GM12878 (cell line): ENCODE results near the gene TRPC6. TPM values are rescaled to one million over a fixed set of nuclear protein-coding genes. Genes with fewer than 3 reads are reported as not detected.

Source experiments
- CHD2 ChIP-seq: IDR thresholded peaks from 2 replicates; pipeline ENCODE4 v1.6.1; 2011; ENCODE audit warnings: low read depth, low read length, improper control_type of control experiment, borderline replicate concordance
- EGR1 ChIP-seq, 2 experiments: IDR thresholded peaks; 1 replicate in 1 of 2; 2 replicates in 1 of 2; pipeline ENCODE4 v1.6.1; 2011 to 2012; ENCODE audit warnings: low read depth in 2 of 2, low read length in 2 of 2, borderline replicate concordance in 1 of 2, mild to moderate bottlenecking in 1 of 2, moderate library complexity in 1 of 2
- MTA3 ChIP-seq: IDR thresholded peaks from 2 replicates; pipeline ENCODE4 v1.6.1; 2012; ENCODE audit warnings: low read length, inconsistent platforms, borderline replicate concordance
- NR2C2 ChIP-seq: IDR thresholded peaks from 2 replicates; pipeline ENCODE4 v1.6.1; 2011; ENCODE audit warnings: borderline replicate concordance, low read depth; ENCODE audit not compliant: control insufficient read depth, insufficient read length
- POU2F2 ChIP-seq: IDR thresholded peaks from 3 replicates; pipeline ENCODE4 v1.6.1; 2011; ENCODE audit warnings: low read depth, mild to moderate bottlenecking, low read length, borderline replicate concordance
- RCOR1 ChIP-seq: conservative IDR thresholded peaks from 2 replicates; pipeline ENCODE4 v1.6.1; 2012; ENCODE audit warnings: low read depth, low read length, improper control_type of control experiment
- TCF12 ChIP-seq: IDR thresholded peaks from 2 replicates; pipeline ENCODE4 v1.6.1; 2011; ENCODE audit warnings: low read depth, mild to moderate bottlenecking, low read length
- polyA plus RNA-seq, 11 experiments: library from polyadenylated mRNA; depleted of rRNA in 4 of 11; unstranded in 6 of 11; stranded (reverse) in 5 of 11; fragments of >200 nt; fragmentation: Nextera tagmentation in 4 of 11; fragmentation: Illumina TruSeq in 1 of 11; extraction: Ambion mirVana in 4 of 11; extraction: Trizol in 1 of 11; gene quantifications; 1 replicate in 1 of 11; 2 replicates in 10 of 11; pipeline versions ENCODE4 v1.2.1 to v1.2.3, GENCODE V29; 2011 to 2016; ENCODE audit warnings: inconsistent platforms in 2 of 11, missing spikeins in 2 of 11, low read depth in 1 of 11
- total RNA-seq, 4 experiments: library from RNA; depleted of rRNA in 3 of 4; stranded (reverse); fragments of >200 nt in 3 of 4; fragmentation: Illumina TruSeq in 1 of 4; extraction: Trizol in 1 of 4; gene quantifications; 2 replicates each; pipeline versions ENCODE4 v1.2.1 to v1.2.3, GENCODE V29; 2013 to 2021
- TF ChIP-seq, protein P1 (sequence below): fragments of 450-650 bp; IDR thresholded peaks from 2 replicates; pipeline ENCODE4 v1.6.1; 2017; ENCODE audit warnings: mild to moderate bottlenecking, moderate library complexity
- TF ChIP-seq, protein P2 (sequence below), 3 experiments: IDR thresholded peaks in 2 of 3; conservative IDR thresholded peaks in 1 of 3; 2 replicates each; pipeline ENCODE4 v1.5.1; 2011; ENCODE audit warnings: low read depth in 3 of 3, low read length in 3 of 3, mild to moderate bottlenecking in 3 of 3, control low read depth in 2 of 3, moderate library complexity in 2 of 3, inconsistent platforms in 1 of 3, mixed read lengths in 1 of 3; ENCODE audit not compliant: control insufficient read depth in 2 of 3, insufficient read depth in 1 of 3; ENCODE audit errors: extremely low read depth in 1 of 3
- TF ChIP-seq, protein P3 (sequence below): IDR thresholded peaks from 2 replicates; pipeline ENCODE4 v1.6.1; 2011; ENCODE audit warnings: mild to moderate bottlenecking, low read depth, low read length, moderate library complexity; ENCODE audit not compliant: insufficient replicate concordance
- TF ChIP-seq, protein P4 (sequence below): fragments of 450-650 bp; IDR thresholded peaks from 2 replicates; pipeline ENCODE4 v1.6.1; 2018; ENCODE audit warnings: borderline replicate concordance, mild to moderate bottlenecking; ENCODE audit not compliant: partially characterized antibody
- TF ChIP-seq, protein P5 (sequence below): IDR thresholded peaks from 2 replicates; pipeline ENCODE4 v1.6.1; 2011; ENCODE audit warnings: low read depth, low read length, improper control_type of control experiment, borderline replicate concordance
- TF ChIP-seq, protein P6 (sequence below): IDR thresholded peaks from 2 replicates; pipeline ENCODE4 v1.6.1; 2011; ENCODE audit warnings: low read depth, mild to moderate bottlenecking, low read length, moderate library complexity, borderline replicate concordance; ENCODE audit errors: extremely low read depth

TRPC6 gene
- total and polyA plus RNA-seq, 10 of the 15 experiments (the other 5 are each of a cell fraction or from before 2014, with no cell fraction given) = not detected

DNA sequence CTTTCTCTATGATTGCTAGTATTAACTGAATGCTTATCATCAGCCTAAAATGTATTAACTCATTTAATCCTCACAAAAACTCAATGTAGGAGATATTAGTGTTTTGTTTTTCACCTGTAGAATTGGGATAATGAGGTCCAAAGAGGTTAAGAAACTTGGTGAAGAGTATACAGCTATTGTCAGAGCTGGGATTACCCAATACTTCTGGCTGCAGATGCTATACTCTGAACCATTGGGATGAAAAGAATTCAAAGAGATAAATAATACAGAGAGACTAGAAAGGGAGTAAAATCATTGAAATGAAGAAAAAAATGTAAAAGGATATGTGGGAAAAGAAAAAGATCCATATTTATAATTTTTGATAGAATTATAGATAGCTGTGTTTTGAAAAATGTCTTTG is 137.1 kb downstream of the TRPC6 start (continued):
- TF ChIP-seq, protein P1, sequence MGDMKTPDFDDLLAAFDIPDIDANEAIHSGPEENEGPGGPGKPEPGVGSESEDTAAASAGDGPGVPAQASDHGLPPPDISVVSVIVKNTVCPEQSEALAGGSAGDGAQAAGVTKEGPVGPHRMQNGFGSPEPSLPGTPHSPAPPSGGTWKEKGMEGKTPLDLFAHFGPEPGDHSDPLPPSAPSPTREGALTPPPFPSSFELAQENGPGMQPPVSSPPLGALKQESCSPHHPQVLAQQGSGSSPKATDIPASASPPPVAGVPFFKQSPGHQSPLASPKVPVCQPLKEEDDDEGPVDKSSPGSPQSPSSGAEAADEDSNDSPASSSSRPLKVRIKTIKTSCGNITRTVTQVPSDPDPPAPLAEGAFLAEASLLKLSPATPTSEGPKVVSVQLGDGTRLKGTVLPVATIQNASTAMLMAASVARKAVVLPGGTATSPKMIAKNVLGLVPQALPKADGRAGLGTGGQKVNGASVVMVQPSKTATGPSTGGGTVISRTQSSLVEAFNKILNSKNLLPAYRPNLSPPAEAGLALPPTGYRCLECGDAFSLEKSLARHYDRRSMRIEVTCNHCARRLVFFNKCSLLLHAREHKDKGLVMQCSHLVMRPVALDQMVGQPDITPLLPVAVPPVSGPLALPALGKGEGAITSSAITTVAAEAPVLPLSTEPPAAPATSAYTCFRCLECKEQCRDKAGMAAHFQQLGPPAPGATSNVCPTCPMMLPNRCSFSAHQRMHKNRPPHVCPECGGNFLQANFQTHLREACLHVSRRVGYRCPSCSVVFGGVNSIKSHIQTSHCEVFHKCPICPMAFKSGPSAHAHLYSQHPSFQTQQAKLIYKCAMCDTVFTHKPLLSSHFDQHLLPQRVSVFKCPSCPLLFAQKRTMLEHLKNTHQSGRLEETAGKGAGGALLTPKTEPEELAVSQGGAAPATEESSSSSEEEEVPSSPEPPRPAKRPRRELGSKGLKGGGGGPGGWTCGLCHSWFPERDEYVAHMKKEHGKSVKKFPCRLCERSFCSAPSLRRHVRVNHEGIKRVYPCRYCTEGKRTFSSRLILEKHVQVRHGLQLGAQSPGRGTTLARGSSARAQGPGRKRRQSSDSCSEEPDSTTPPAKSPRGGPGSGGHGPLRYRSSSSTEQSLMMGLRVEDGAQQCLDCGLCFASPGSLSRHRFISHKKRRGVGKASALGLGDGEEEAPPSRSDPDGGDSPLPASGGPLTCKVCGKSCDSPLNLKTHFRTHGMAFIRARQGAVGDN = no peak
- TF ChIP-seq CHD2 (no peak), MTA3 (no peak), POU2F2 (no peak), RCOR1 (no peak), EGR1 (IDR thresholded peaks at IDR 0.05; ENCODE audit: borderline replicate concordance in 1 of 2, low read depth in 2 of 2, low read length in 2 of 2) (no peak), TCF12 (no peak), NR2C2 (no peak)
- TF ChIP-seq, protein P2, sequence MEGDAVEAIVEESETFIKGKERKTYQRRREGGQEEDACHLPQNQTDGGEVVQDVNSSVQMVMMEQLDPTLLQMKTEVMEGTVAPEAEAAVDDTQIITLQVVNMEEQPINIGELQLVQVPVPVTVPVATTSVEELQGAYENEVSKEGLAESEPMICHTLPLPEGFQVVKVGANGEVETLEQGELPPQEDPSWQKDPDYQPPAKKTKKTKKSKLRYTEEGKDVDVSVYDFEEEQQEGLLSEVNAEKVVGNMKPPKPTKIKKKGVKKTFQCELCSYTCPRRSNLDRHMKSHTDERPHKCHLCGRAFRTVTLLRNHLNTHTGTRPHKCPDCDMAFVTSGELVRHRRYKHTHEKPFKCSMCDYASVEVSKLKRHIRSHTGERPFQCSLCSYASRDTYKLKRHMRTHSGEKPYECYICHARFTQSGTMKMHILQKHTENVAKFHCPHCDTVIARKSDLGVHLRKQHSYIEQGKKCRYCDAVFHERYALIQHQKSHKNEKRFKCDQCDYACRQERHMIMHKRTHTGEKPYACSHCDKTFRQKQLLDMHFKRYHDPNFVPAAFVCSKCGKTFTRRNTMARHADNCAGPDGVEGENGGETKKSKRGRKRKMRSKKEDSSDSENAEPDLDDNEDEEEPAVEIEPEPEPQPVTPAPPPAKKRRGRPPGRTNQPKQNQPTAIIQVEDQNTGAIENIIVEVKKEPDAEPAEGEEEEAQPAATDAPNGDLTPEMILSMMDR (IDR thresholded peaks at IDR 0.05 in 2 of 3, conservative IDR thresholded peaks at IDR 0.05 in 1 of 3; ENCODE audit: control insufficient read depth in 2 of 3, extremely low read depth in 1 of 3, insufficient read depth in 1 of 3, low read depth in 3 of 3, low read length in 3 of 3) = no peak
- TF ChIP-seq, protein P3, sequence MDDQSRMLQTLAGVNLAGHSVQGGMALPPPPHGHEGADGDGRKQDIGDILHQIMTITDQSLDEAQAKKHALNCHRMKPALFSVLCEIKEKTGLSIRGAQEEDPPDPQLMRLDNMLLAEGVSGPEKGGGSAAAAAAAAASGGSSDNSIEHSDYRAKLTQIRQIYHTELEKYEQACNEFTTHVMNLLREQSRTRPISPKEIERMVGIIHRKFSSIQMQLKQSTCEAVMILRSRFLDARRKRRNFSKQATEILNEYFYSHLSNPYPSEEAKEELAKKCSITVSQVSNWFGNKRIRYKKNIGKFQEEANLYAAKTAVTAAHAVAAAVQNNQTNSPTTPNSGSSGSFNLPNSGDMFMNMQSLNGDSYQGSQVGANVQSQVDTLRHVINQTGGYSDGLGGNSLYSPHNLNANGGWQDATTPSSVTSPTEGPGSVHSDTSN = no peak
- TF ChIP-seq, protein P4, sequence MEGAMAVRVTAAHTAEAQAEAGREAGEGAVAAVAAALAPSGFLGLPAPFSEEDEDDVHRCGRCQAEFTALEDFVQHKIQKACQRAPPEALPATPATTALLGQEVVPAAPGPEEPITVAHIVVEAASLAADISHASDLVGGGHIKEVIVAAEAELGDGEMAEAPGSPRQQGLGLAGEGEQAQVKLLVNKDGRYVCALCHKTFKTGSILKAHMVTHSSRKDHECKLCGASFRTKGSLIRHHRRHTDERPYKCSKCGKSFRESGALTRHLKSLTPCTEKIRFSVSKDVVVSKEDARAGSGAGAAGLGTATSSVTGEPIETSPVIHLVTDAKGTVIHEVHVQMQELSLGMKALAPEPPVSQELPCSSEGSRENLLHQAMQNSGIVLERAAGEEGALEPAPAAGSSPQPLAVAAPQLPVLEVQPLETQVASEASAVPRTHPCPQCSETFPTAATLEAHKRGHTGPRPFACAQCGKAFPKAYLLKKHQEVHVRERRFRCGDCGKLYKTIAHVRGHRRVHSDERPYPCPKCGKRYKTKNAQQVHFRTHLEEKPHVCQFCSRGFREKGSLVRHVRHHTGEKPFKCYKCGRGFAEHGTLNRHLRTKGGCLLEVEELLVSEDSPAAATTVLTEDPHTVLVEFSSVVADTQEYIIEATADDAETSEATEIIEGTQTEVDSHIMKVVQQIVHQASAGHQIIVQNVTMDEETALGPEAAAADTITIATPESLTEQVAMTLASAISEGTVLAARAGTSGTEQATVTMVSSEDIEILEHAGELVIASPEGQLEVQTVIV = no peak
- TF ChIP-seq, protein P5, sequence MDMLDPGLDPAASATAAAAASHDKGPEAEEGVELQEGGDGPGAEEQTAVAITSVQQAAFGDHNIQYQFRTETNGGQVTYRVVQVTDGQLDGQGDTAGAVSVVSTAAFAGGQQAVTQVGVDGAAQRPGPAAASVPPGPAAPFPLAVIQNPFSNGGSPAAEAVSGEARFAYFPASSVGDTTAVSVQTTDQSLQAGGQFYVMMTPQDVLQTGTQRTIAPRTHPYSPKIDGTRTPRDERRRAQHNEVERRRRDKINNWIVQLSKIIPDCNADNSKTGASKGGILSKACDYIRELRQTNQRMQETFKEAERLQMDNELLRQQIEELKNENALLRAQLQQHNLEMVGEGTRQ = no peak
- TF ChIP-seq, protein P6, sequence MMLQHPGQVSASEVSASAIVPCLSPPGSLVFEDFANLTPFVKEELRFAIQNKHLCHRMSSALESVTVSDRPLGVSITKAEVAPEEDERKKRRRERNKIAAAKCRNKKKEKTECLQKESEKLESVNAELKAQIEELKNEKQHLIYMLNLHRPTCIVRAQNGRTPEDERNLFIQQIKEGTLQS = no peak
- TF ChIP-seq, all 136 proteins: peak for 0
